ENCODE measurements around the gene CRKL.

- no peak for TF ChIP-seq NFRKB (IDR thresholded peaks at IDR 0.05)
- TF ChIP-seq LEF1 (IDR thresholded peaks at IDR 0.05; ENCODE audit: borderline replicate concordance), result no peak
- TF ChIP-seq BHLHE40 (IDR thresholded peaks at IDR 0.05; ENCODE audit: borderline replicate concordance), result no peak
- no peak for TF ChIP-seq ZNF384 (IDR thresholded peaks at IDR 0.05)
- TF ChIP-seq SUZ12 (IDR thresholded peaks at IDR 0.05), result no peak
- no peak for TF ChIP-seq L3MBTL2 (conservative IDR thresholded peaks at IDR 0.05)
- TF ChIP-seq SP1 (IDR thresholded peaks at IDR 0.05), result no peak
- no peak for TF ChIP-seq FOXA1 (IDR thresholded peaks at IDR 0.05)
- no peak for TF ChIP-seq HDGF (IDR thresholded peaks at IDR 0.05; ENCODE audit: borderline replicate concordance)
- no peak for TF ChIP-seq ELF4 (IDR thresholded peaks at IDR 0.05)
- no peak for TF ChIP-seq TARDBP (IDR thresholded peaks at IDR 0.05)
- no peak for TF ChIP-seq FOXM1 (IDR thresholded peaks at IDR 0.05; ENCODE audit: borderline replicate concordance)
- TF ChIP-seq FOXK2 (IDR thresholded peaks at IDR 0.05), result no peak
These were observed 77.7 kb downstream of the CRKL start for GRCh38 chr22:20994902-20995241.

All from HEK293T (cell line).